Kidney epithelial cell (primary cell): ENCODE results near the gene ZNF407. TPM values are rescaled to one million over a fixed set of nuclear protein-coding genes. Genes with fewer than 3 reads are reported as not detected.

Source experiments
- DNase-seq: peaks from one replicate; pipeline ENCODE4 v3.0.0-alpha.2; 2010; ENCODE audit warnings: low read depth
- H3K27me3 ChIP-seq: 2 replicates; pipeline ENCODE4 v1.6.0; 2011; ENCODE audit warnings: low read length; ENCODE audit not compliant: control insufficient read depth, insufficient read depth
- H3K36me3 ChIP-seq: 2 replicates; pipeline ENCODE4 v1.5.1; 2011; ENCODE audit warnings: low read length; ENCODE audit not compliant: control insufficient read depth, insufficient read depth
- H3K4me3 ChIP-seq: 2 replicates; pipeline ENCODE4 v1.5.1; 2011; ENCODE audit warnings: low read depth, mild to moderate bottlenecking, control low read depth, low read length
- CTCF ChIP-seq: IDR thresholded peaks from 2 replicates; pipeline ENCODE4 v1.5.1; 2011; ENCODE audit warnings: mild to moderate bottlenecking, moderate library complexity, low read length, control low read depth, inconsistent platforms; ENCODE audit not compliant: insufficient read depth, poor library complexity, severe bottlenecking
- total RNA-seq: library from RNA; depleted of rRNA; stranded (reverse); fragments of >200 nt; gene quantifications from 2 replicates; pipeline ENCODE4 v1.2.3, GENCODE V29; 2015

ZNF407 gene
- total RNA-seq, 1 donor from 2014 or later: 8.2 TPM

- no peaks in the 10 kb centered on the region for H3K27me3 ChIP-seq
- no peak for DNase-seq
- no peaks in the 10 kb centered on the region for H3K36me3 ChIP-seq
- TF ChIP-seq CTCF: no peak
- no peak overlapping the region for H3K4me3 ChIP-seq
These were observed 206.1 kb downstream of the ZNF407 start for GRCh38 chr18:74803769-74804168.

GRCh38 chr18:74804677-74805076, 207.0 kb downstream of the ZNF407 start:
- Histone ChIP-seq H3K36me3 (no peaks in the 10 kb centered on the region), H3K27me3 (no peaks in the 10 kb centered on the region), H3K4me3 (no peak overlapping the region)
- DNase-seq: no peak
- no peak for TF ChIP-seq CTCF

- no peak for TF ChIP-seq CTCF
- Histone ChIP-seq H3K4me3 (no peak overlapping the region), H3K36me3 (no peaks in the 10 kb centered on the region), H3K27me3 (no peaks in the 10 kb centered on the region)
- no peak for DNase-seq
These were observed 208.4 kb downstream of the ZNF407 start for GRCh38 chr18:74806073-74806472.

GRCh38 chr18:74806700-74807416, 209.2 kb downstream of the ZNF407 start:
- no peak for TF ChIP-seq CTCF
- Histone ChIP-seq H3K4me3 (no peak overlapping the region), H3K36me3 (no peaks in the 10 kb centered on the region), H3K27me3 (no peaks in the 10 kb centered on the region)
- peak; percentile 93 for DNase-seq

- TF ChIP-seq CTCF: no peak
- Histone ChIP-seq H3K27me3 (no peaks in the 10 kb centered on the region), H3K4me3 (no peak overlapping the region), H3K36me3 (no peaks in the 10 kb centered on the region)
- no peak for DNase-seq
These were observed 219.9 kb downstream of the ZNF407 start for GRCh38 chr18:74817576-74817975.
